HG03280 (cell line): ENCODE measurements around the gene BCDIN3D.

Experiments
- ATAC-seq: cut with Tn5 transposase; IDR thresholded peaks from one replicate; pipeline ENCODE4 v1.9.1; 2021; ENCODE audit warnings: mild to moderate bottlenecking, moderate library complexity; ENCODE audit not compliant: unreplicated experiment

The BCDIN3D gene

GRCh38 chr12:49800421-49801140 lies 42.3 kb downstream of the BCDIN3D start:
- no peak for ATAC-seq

DNA sequence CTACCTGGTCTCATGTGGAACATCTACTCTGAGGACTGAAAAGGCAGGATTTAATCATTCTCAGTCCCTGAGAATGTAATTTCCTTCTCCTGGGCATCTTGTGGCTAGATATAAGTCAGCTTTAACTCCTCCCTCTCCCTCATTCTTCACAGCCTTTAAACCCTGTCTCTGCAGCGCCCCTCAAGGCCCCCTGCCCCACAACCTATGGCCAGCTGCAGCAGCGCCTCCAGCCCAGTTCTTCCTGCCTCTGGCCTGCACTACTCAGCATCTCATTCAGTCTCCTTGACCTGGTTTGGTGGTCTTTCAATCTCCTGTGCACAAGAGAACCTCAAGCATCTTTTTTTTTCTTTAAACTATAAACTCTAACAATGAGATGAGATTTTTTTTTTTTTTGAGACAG lies 44.0 kb downstream of the BCDIN3D start:
- ATAC-seq = no peak

- no peak for ATAC-seq
These were observed 44.7 kb downstream of the BCDIN3D start for GRCh38 chr12:49798248-49798647.

GRCh38 chr12:49797449-49797776 lies 45.5 kb downstream of the BCDIN3D start:
- ATAC-seq = no peak

DNA sequence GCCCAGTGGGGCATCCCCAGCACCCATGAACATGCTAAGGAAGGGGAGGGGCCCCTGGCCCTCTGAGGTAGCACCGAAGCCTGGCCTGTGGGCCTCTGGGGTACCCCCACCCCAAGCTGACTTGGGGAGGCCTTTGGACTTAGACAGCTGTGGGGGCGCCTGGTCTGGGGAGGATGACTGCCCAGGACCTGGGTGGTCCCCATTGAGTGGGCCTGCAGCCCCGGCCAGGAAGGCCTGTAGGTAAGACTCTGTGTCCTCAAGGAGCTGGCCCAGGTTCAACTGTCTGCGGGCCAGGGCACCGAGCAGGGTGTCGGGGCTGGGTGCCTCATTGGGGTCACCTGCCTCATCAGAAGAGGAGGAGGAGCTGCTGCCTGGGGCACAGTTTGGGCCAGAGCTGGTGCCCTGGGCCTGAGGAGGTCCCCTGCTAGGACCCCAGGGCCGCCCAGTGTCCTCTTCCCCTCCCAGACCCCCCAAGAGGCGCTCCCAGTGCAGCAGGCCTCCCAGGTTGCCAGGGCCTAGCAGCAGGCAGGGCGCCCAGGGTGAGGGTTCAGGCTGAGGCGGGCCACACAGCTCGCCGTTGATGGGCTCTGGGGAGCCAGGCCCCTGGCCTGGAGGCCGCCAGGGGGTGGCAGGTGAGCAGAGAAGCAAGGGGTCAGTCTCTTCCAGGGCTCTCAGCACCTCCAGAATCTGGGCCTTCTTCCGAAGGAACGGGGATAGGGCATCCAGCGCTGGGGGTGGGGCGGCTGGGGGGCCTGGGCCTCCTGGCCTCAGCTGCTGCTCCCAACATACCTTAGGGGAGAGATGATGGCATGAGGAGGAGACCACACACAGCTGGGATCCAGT lies 46.1 kb downstream of the BCDIN3D start:
- no peak for ATAC-seq

DNA sequence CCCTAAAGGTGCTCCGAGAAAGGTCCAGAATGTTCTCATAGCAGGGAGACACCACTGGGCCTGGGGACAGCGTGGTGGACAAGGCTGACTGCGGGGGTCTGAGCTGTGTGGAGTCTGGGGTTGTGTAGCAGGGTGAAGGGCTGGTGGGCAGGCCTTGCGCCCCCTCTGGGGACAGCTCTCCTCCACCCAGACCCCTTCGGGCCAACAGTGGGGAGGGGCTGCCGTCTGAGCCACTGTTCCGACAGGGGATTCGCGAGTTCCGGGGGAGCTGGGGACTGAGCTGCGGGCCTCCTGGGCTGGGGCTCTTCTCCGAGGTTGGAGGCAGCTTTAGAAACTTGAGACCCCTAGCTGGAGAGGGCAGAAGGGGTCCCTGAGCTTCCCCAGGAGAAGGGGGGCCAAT lies 46.8 kb downstream of the BCDIN3D start:
- no peak for ATAC-seq

- ATAC-seq = no peak
These were observed 47.2 kb downstream of the BCDIN3D start for GRCh38 chr12:49795654-49796105.

GRCh38 chr12:49794811-49795653 lies 47.9 kb downstream of the BCDIN3D start:
- no peak for ATAC-seq

DNA sequence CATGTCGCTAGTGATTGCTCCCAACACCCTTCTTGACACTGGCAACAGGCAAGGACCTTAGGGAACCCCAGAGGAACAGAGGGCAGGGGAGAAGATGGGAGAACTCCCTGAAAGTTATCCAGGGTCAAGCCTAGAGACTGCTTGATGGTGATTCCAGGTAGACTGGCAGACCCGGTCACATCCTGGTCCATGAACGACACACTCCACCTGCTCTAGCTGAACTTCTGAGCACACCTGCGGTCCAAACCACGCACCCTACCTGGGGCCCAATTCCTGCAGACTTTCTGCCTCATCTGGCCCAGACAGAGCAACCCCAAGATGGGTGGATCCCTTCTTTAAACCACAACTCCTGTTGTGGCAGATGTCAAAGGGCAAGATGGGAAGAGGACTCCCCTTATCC lies 48.9 kb downstream of the BCDIN3D start:
- no peak for ATAC-seq

DNA sequence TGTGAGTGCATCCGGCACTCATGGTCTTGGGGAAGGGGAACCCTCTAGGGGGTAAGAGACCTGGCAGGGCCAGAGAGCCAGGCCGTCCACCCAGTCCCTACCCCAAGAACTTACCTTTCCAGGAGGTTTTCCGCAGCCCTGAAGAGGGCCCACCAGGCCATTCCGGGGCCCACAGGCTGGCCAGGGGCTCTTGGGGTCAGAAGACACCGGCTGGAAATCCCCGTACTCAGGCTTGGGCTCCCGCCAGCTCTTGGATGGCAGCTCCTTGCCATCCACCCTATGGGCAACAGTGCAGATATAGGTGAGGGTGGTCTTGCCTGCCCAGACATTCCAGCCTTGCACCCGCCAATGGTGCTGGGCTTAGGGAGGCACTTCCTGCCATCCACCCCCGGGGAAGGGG lies 49.3 kb downstream of the BCDIN3D start:
- ATAC-seq = no peak

GRCh38 chr12:49792976-49793580 lies 49.8 kb downstream of the BCDIN3D start:
- no peak for ATAC-seq

GRCh38 chr12:49792181-49792970 lies 50.5 kb downstream of the BCDIN3D start:
- ATAC-seq = no peak

- no peak for ATAC-seq
These were observed 51.2 kb downstream of the BCDIN3D start for GRCh38 chr12:49791700-49792099.

DNA sequence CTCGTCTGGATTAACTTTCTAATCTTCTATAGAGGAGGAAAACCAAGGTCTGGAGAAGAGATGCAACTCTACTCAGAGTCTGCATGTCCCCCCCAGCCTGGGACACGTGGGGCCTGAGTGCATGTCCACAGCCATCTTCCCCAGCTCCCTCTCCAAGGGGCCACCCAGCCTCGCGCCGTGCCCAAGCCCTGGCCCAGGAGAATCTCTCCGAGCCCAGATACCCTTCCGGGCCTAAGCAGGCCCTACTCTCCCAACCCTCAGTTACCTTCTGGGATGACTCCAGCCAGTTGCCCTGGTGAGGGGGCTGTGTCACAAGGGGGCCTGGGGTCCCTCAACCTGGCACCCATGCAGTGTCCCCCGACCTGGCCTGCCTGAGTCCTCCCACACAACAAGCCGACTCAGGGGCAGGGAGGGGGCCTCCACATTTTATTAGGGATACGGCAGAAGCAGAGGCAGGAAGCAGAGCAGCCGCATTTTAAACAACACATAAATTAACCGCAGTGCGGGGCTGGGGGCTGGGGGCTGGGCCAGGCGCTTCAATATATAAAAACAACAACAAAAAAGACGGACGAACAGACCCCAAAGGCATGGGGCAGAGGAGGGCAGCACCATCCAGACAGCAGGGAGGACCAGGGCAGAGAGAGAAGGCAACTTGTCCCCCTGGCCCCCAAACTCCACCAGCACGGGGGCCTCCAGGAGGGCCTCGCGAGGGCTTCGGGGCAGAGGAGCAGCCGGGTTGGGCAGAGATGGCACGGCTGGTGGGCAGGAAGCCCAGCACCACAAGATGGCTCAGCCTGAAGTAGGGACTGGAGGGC lies 52.0 kb downstream of the BCDIN3D start:
- ATAC-seq = no peak

DNA sequence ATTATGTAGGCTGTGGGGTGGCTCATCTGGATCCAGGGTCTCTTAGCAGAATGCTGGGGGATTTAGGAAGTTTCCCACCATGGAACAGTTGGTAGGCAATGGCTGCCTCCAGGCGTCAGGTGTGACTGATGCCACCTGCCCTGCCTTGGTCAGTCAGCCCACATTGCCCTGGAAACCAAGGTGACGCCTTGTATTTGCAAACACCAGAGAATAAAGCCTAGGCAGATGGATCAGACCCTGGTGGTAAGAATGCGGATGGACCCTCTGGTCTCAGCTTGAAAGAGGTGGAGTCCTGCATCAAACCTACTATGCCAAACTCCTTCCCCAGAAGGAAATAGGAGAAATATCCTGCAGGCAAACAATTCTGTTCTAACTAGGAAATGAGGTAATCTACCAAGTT lies 52.9 kb downstream of the BCDIN3D start:
- no peak for ATAC-seq

- ATAC-seq = no peak
These were observed 55.2 kb downstream of the BCDIN3D start for GRCh38 chr12:49787672-49788071.
